ENCODE measurements around the gene SPATA1.

SPATA1 gene

DNA sequence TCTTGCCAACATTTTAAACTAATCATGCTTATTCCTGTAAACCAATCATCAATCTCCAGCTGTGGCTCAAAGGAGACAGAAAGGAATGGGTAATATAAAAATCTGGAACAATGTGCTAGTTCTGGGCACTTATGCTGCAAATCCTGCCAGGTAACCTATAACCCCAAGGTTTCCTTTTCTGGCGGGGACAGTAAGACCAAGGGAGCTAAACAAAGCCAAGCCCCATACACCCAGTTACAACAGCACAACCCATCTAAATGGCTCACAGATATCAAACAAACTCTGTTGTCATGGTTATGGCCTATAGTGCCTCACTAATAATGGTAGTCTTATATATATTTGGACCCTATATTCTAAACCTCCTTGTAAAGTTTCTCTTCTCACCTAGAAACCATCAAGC lies 104.9 kb downstream of the SPATA1 start:
- no peak for DNase-seq (ENCODE audit: low read depth, low spot score)
- no peaks in the 10 kb centered on the region for H3K9me3 ChIP-seq (ENCODE audit: control insufficient read depth, insufficient read depth, low read length)
- no peak overlapping the region for H3K27ac ChIP-seq (ENCODE audit: low read length)
- H3K4me1 ChIP-seq (ENCODE audit: control insufficient read depth, insufficient read depth, low read length), result no peaks in the 10 kb centered on the region
- H3K4me3 ChIP-seq (ENCODE audit: low read length), result no peak overlapping the region
- H3K27me3 ChIP-seq (ENCODE audit: control insufficient read depth, insufficient read depth, low read length), result no peaks in the 10 kb centered on the region
- H3K36me3 ChIP-seq (ENCODE audit: control insufficient read depth, insufficient read depth, low read length), result no peaks in the 10 kb centered on the region
- WGBS (ENCODE audit: insufficient coverage, insufficient read length), result no CpG with 5 or more reads among the region's 1 CpG

DNA sequence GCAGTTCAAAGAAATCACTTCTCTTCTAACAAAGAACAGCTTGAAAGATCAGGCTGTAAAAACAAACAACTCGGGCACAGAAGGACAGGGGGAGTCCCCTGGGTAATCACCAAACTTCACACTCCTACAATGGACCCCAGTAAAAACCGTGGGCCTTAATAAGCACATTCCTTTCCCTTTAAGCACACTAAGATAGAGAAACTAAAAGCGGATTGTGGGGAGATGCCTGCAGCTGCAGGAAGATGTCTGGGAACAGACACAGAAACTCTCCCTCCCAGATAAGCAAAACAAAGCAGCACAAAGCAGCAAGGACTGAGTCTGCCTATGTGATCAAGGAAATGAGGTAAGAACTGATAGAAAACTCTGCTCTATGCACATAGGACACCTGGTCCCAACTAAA lies 105.6 kb downstream of the SPATA1 start:
- Histone ChIP-seq H3K4me3 (ENCODE audit: low read length) (no peak overlapping the region), H3K36me3 (ENCODE audit: control insufficient read depth, insufficient read depth, low read length) (no peaks in the 10 kb centered on the region), H3K27me3 (ENCODE audit: control insufficient read depth, insufficient read depth, low read length) (no peaks in the 10 kb centered on the region), H3K9me3 (ENCODE audit: control insufficient read depth, insufficient read depth, low read length) (no peaks in the 10 kb centered on the region), H3K27ac (ENCODE audit: low read length) (no peak overlapping the region), H3K4me1 (ENCODE audit: control insufficient read depth, insufficient read depth, low read length) (no peaks in the 10 kb centered on the region)
- WGBS (ENCODE audit: insufficient coverage, insufficient read length), result no CpG with 5 or more reads among the region's 3 CpGs
- no peak for DNase-seq (ENCODE audit: low read depth, low spot score)

DNA sequence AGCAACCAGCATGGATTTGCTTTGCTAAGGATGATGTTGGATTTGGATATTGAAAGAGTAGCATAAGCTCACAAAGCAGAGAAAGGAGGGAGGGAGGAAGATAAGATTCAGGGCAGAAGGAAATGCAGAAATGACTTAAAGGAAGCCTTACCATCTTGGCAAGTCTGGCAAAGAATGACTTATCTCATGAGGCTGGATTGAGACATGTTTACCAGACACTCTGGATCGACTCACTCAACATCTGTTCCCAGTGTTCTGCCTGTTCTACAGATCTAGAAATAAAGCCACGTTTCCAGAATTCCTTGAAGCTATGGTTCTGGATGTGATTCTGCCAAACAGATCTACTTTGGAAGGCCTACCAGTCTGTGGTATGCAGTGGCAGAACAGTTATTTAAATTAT lies 106.8 kb downstream of the SPATA1 start:
- WGBS (ENCODE audit: insufficient coverage, insufficient read length), result no CpG with 5 or more reads among the region's 2 CpGs
- Histone ChIP-seq H3K9me3 (ENCODE audit: control insufficient read depth, insufficient read depth, low read length) (no peaks in the 10 kb centered on the region), H3K4me1 (ENCODE audit: control insufficient read depth, insufficient read depth, low read length) (no peaks in the 10 kb centered on the region), H3K27ac (ENCODE audit: low read length) (no peak overlapping the region), H3K27me3 (ENCODE audit: control insufficient read depth, insufficient read depth, low read length) (no peaks in the 10 kb centered on the region), H3K4me3 (ENCODE audit: low read length) (no peak overlapping the region), H3K36me3 (ENCODE audit: control insufficient read depth, insufficient read depth, low read length) (no peaks in the 10 kb centered on the region)
- DNase-seq (ENCODE audit: low read depth, low spot score), result no peak

DNA sequence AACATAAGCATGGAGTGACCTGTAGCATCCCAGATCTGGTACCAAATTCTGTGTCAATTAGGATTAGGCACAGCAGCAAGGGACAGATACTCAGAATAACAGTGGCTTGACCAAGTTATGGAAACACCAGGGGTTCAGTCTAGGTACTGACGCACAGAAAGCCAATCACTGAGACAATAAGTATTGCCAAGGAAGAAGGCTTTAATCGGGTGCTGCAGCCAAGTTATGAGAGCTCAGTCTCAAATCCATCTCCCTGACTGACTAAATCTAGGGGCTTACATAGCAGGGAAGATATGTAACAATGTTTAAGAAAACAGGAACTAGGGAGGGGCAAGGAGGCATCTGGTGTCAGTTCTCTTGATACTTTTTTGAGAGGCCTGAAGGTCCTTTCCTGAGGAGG lies 107.7 kb downstream of the SPATA1 start:
- Histone ChIP-seq H3K36me3 (ENCODE audit: control insufficient read depth, insufficient read depth, low read length) (no peaks in the 10 kb centered on the region), H3K27ac (ENCODE audit: low read length) (no peak overlapping the region), H3K4me3 (ENCODE audit: low read length) (no peak overlapping the region), H3K9me3 (ENCODE audit: control insufficient read depth, insufficient read depth, low read length) (no peaks in the 10 kb centered on the region), H3K4me1 (ENCODE audit: control insufficient read depth, insufficient read depth, low read length) (no peaks in the 10 kb centered on the region), H3K27me3 (ENCODE audit: control insufficient read depth, insufficient read depth, low read length) (no peaks in the 10 kb centered on the region)
- no peak for DNase-seq (ENCODE audit: low read depth, low spot score)
- WGBS (ENCODE audit: insufficient coverage, insufficient read length), result no CpG with 5 or more reads among the region's 2 CpGs

DNA sequence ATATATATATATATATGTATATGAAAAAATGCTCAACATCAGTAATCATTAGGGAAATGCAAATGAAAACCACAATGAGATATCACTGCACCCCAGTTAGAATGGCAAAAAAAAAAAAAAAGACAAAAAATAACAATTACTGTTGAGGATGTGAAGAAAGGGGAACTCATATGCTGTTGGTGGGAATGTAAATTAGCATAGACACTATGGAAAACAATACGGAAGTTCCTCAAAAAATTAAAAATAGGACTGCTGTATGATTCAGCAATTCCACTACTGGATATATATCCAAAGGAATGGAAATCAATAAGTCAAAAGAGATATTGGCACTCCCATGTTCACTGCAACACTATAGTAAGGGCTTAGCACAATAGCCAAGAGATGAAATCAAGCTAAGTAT lies 109.6 kb downstream of the SPATA1 start:
- no peak for DNase-seq (ENCODE audit: low read depth, low spot score)
- H3K9me3 ChIP-seq (ENCODE audit: control insufficient read depth, insufficient read depth, low read length), result no peaks in the 10 kb centered on the region
- H3K27me3 ChIP-seq (ENCODE audit: control insufficient read depth, insufficient read depth, low read length), result no peaks in the 10 kb centered on the region
- no CpG with 5 or more reads among the region's 1 CpG for WGBS (ENCODE audit: insufficient coverage, insufficient read length)
- no peaks in the 10 kb centered on the region for H3K36me3 ChIP-seq (ENCODE audit: control insufficient read depth, insufficient read depth, low read length)
- no peak overlapping the region for H3K27ac ChIP-seq (ENCODE audit: low read length)
- H3K4me3 ChIP-seq (ENCODE audit: low read length), result no peak overlapping the region
- H3K4me1 ChIP-seq (ENCODE audit: control insufficient read depth, insufficient read depth, low read length), result no peaks in the 10 kb centered on the region; the same call in 1 of the 2 replicates
